Caco-2 (cell line): ENCODE measurements around the gene RPRD1A. TPM values are rescaled to one million over a fixed set of nuclear protein-coding genes. Genes with fewer than 3 reads are reported as not detected.

Experiments
- BruUV-seq: library from RNA; stranded (reverse); fragments of 400-500 nt; replicated peaks from 2 replicates; lab custom pipeline; 2021; lab: Mats Ljungman, UMichigan
- CTCF ChIA-PET: fragments of 300-600 bp; sonication (Branson Sonifier 250); formaldehyde crosslinking; loops from one replicate; lab custom pipeline; 2022; ENCODE audit warnings: antibody characterized with exemption; lab: Charles Lee
- POLR2A ChIA-PET: fragments of 300-600 bp; sonication (Branson Sonifier 250); formaldehyde crosslinking; loops from one replicate; lab custom pipeline; 2022; ENCODE audit warnings: antibody characterized with exemption; lab: Charles Lee
- DNase-seq, 2 experiments: peaks; one replicate each; pipeline versions ENCODE4 v3.0.0 to v3.0.0-alpha.2; 2020 to 2022
- H3K27me3 ChIP-seq: replicated peaks from 2 replicates; pipeline ENCODE4 v1.6.0; 2011; ENCODE audit warnings: low read length; ENCODE audit not compliant: control insufficient read depth, insufficient read depth
- H3K36me3 ChIP-seq: 2 replicates; pipeline ENCODE4 v1.5.1; 2011; ENCODE audit warnings: low read length; ENCODE audit not compliant: control insufficient read depth, insufficient read depth
- H3K4me1 ChIP-seq: fragments of 250-450 bp; sonication (Bioruptor Pico); 2 replicates; pipeline ENCODE4 v1.5.1; 2020; ENCODE audit warnings: mild to moderate bottlenecking
- H3K4me3 ChIP-seq: 2 replicates; pipeline ENCODE4 v1.5.1; 2011; ENCODE audit warnings: low read depth, mild to moderate bottlenecking, control low read depth, low read length
- H3K9me3 ChIP-seq: fragments of 250-450 bp; sonication (Bioruptor Pico); 2 replicates; pipeline ENCODE4 v1.5.1; 2020; ENCODE audit warnings: mild to moderate bottlenecking, moderate library complexity
- H3K27ac Mint-ChIP-seq: one replicate; pipeline ENCODE4 v1.8.0; 2022; ENCODE audit warnings: mixed read lengths; ENCODE audit not compliant: unreplicated experiment
- H3K27me3 Mint-ChIP-seq: one replicate; pipeline ENCODE4 v1.8.0; 2022; ENCODE audit warnings: mixed read lengths; ENCODE audit not compliant: insufficient read depth, unreplicated experiment
- H3K36me3 Mint-ChIP-seq: one replicate; pipeline ENCODE4 v1.8.0; 2022; ENCODE audit warnings: mild to moderate bottlenecking, mixed read lengths; ENCODE audit not compliant: insufficient read depth, unreplicated experiment
- H3K4me1 Mint-ChIP-seq: one replicate; pipeline ENCODE4 v1.8.0; 2022; ENCODE audit warnings: low read depth, mixed read lengths; ENCODE audit not compliant: unreplicated experiment
- H3K4me3 Mint-ChIP-seq: one replicate; pipeline ENCODE4 v1.8.0; 2022; ENCODE audit warnings: mild to moderate bottlenecking, moderate library complexity, mixed read lengths; ENCODE audit not compliant: unreplicated experiment
- H3K9me3 Mint-ChIP-seq: one replicate; pipeline ENCODE4 v1.8.0; 2022; ENCODE audit warnings: mixed read lengths; ENCODE audit not compliant: unreplicated experiment
- CTCF ChIP-seq, 2 experiments: fragments of 200-600 bp in 1 of 2; IDR thresholded peaks; 1 replicate in 1 of 2; 2 replicates in 1 of 2; pipeline versions ENCODE4 v1.5.1 to v1.8.0; 2011 to 2022; ENCODE audit warnings: antibody characterized with exemption in 1 of 2, control low read depth in 1 of 2, inconsistent platforms in 1 of 2, low read depth in 1 of 2, low read length in 1 of 2, mild to moderate bottlenecking in 1 of 2, moderate library complexity in 1 of 2; ENCODE audit not compliant: insufficient read depth in 1 of 2, severe bottlenecking in 1 of 2, unreplicated experiment in 1 of 2
- intact Hi-C: fragments of 100-400 bp; cut with micrococcal nuclease; formaldehyde crosslinking; loops from one replicate; pipeline ENCODE4 v1.10.0; 2022; ENCODE audit not compliant: unreplicated experiment
- total RNA-seq: library from RNA; stranded (reverse); gene quantifications from 2 replicates; pipeline ENCODE4 v1.2.3, GENCODE V29; 2022

RPRD1A gene
- total RNA-seq, 1 experiment from 2014 or later = 18.9 TPM

GRCh38 chr18:35953688-35954087, 113.7 kb downstream of the RPRD1A start:
- Histone ChIP-seq H3K9me3 (no peaks in the 10 kb centered on the region), H3K27me3 (no peaks in the 10 kb centered on the region), H3K4me3 (no peak overlapping the region), H3K4me1 (no peaks in the 10 kb centered on the region), H3K36me3 (no peaks in the 10 kb centered on the region)
- ChIA-PET POLR2A (no interaction called here), CTCF (no interaction called here)
- Mint-ChIP-seq H3K36me3 (no peaks in the 10 kb centered on the region), H3K4me3 (no peak overlapping the region), H3K27me3 (peaks cover 2% of the 10 kb centered on the region), H3K4me1 (no peaks in the 10 kb centered on the region), H3K9me3 (no peaks in the 10 kb centered on the region), H3K27ac (no peak overlapping the region)
- no peak for TF ChIP-seq CTCF (IDR thresholded peaks at IDR 0.05; ENCODE audit: insufficient read depth in 1 of 2, low read depth in 1 of 2, low read length in 1 of 2, severe bottlenecking in 1 of 2, unreplicated experiment in 1 of 2)
- intact Hi-C loops = no loop called here
- BruUV-seq = no TSS peak
- DNase-seq = no peak

- Histone ChIP-seq H3K4me3 (no peak overlapping the region), H3K9me3 (no peaks in the 10 kb centered on the region), H3K27me3 (no peaks in the 10 kb centered on the region), H3K36me3 (no peaks in the 10 kb centered on the region), H3K4me1 (no peaks in the 10 kb centered on the region)
- BruUV-seq = no TSS peak
- DNase-seq = no peak
- H3K36me3 Mint-ChIP-seq = no peaks in the 10 kb centered on the region
- H3K4me3 Mint-ChIP-seq = no peak overlapping the region
- no peak for TF ChIP-seq CTCF (IDR thresholded peaks at IDR 0.05; ENCODE audit: insufficient read depth in 1 of 2, low read depth in 1 of 2, low read length in 1 of 2, severe bottlenecking in 1 of 2, unreplicated experiment in 1 of 2)
- CTCF ChIA-PET = interaction anchor here (0.8 kb wide), 1 partner anchor 14 kb away, joined by 3 read pairs; no protein-coding TSS in a partner anchor
- H3K9me3 Mint-ChIP-seq = no peaks in the 10 kb centered on the region
- intact Hi-C loops = loop anchor here (1.0 kb wide), 1 partner anchor 194 kb away; no protein-coding TSS in a partner anchor
- POLR2A ChIA-PET = no interaction called here
- peaks cover 2% of the 10 kb centered on the region for H3K27me3 Mint-ChIP-seq
- no peak overlapping the region for H3K27ac Mint-ChIP-seq
- no peaks in the 10 kb centered on the region for H3K4me1 Mint-ChIP-seq
Measured at GRCh38 chr18:35950628-35950982, 116.8 kb downstream of the RPRD1A start.

- no peaks in the 10 kb centered on the region for H3K4me1 ChIP-seq
- intact Hi-C loops = loop anchor here (1.0 kb wide), 1 partner anchor 194 kb away; no protein-coding TSS in a partner anchor
- CTCF ChIA-PET = interaction anchor here (0.8 kb wide), 1 partner anchor 13 kb away, joined by 3 read pairs; no protein-coding TSS in a partner anchor
- no peaks in the 10 kb centered on the region for H3K9me3 Mint-ChIP-seq
- no peaks in the 10 kb centered on the region for H3K36me3 ChIP-seq
- BruUV-seq = no TSS peak
- H3K4me3 Mint-ChIP-seq = peak overlapping the region; percentile 44
- no peaks in the 10 kb centered on the region for H3K4me1 Mint-ChIP-seq
- H3K27me3 ChIP-seq = no peaks in the 10 kb centered on the region
- POLR2A ChIA-PET = no interaction called here
- H3K36me3 Mint-ChIP-seq = no peaks in the 10 kb centered on the region
- no peak overlapping the region for H3K27ac Mint-ChIP-seq
- H3K9me3 ChIP-seq = no peaks in the 10 kb centered on the region
- peaks cover 2% of the 10 kb centered on the region for H3K27me3 Mint-ChIP-seq
- peak in 1 of 2 experiments; percentile 34 for DNase-seq
- H3K4me3 ChIP-seq = no peak overlapping the region
- peak; percentile 63 to 72 for TF ChIP-seq CTCF (IDR thresholded peaks at IDR 0.05; ENCODE audit: insufficient read depth in 1 of 2, low read depth in 1 of 2, low read length in 1 of 2, severe bottlenecking in 1 of 2, unreplicated experiment in 1 of 2)
Measured at GRCh38 chr18:35949903-35950627, 117.3 kb downstream of the RPRD1A start.
